IMR-90 (cell line): ENCODE results near the gene RCL1. TPM values are rescaled to one million over a fixed set of nuclear protein-coding genes. Genes with fewer than 3 reads are reported as not detected.

Experiments used
- ATAC-seq: fragments of 200-7000 bp; cut with Tn5 transposase; 2 replicates; pipeline ENCODE4 v1.9.1; 2020; ENCODE audit warnings: low read depth, mild to moderate bottlenecking, moderate library complexity
- BruUV-seq: library from RNA; stranded (reverse); fragments of 400-500 nt; replicated peaks from 2 replicates; lab custom pipeline; 2021; lab: Mats Ljungman, UMichigan
- CTCF ChIA-PET: fragments of 300-600 bp; formaldehyde crosslinking; extraction: SDS; loops from one replicate; lab custom pipeline; 2021; ENCODE audit warnings: antibody characterized with exemption; lab: Yijun Ruan, JAX
- POLR2A ChIA-PET: fragments of 300-600 bp; sonication (Branson Sonifier 250); formaldehyde crosslinking; loops from one replicate; lab custom pipeline; 2022; ENCODE audit warnings: antibody characterized with exemption; ENCODE audit not compliant: unreplicated experiment; lab: Charles Lee
- DNase-seq: peaks from one replicate; pipeline ENCODE4 v3.0.0; 2013
- H2AFZ ChIP-seq: replicated peaks from 2 replicates; pipeline ENCODE3; 2013; ENCODE audit warnings: low read length, mild to moderate bottlenecking; ENCODE audit not compliant: poor library complexity
- H2AK5ac ChIP-seq: 2 replicates; pipeline ENCODE4 v1.6.1; 2013; ENCODE audit warnings: low read depth, low read length, inconsistent platforms
- H2AK9ac ChIP-seq: replicated peaks from 2 replicates; pipeline ENCODE3; 2013; ENCODE audit warnings: mild to moderate bottlenecking, low read depth, low read length, moderate library complexity; ENCODE audit not compliant: poor library complexity
- H2BK120ac ChIP-seq: 2 replicates; pipeline ENCODE4 v1.6.1; 2013; ENCODE audit warnings: low read depth, low read length, inconsistent platforms
- H2BK15ac ChIP-seq: 3 replicates; pipeline ENCODE4 v1.6.1; 2013; ENCODE audit warnings: low read depth, low read length, inconsistent platforms
- H2BK20ac ChIP-seq: 2 replicates; pipeline ENCODE4 v1.6.1; 2013; ENCODE audit warnings: low read depth, mild to moderate bottlenecking, inconsistent platforms, low read length, moderate library complexity
- H2BK5ac ChIP-seq: 2 replicates; pipeline ENCODE4 v1.6.1; 2013; ENCODE audit warnings: mild to moderate bottlenecking, low read depth, low read length, inconsistent platforms; ENCODE audit not compliant: poor library complexity, severe bottlenecking
- H3K14ac ChIP-seq: replicated peaks from 2 replicates; pipeline ENCODE4 v1.6.1; 2013; ENCODE audit warnings: low read depth, low read length, inconsistent platforms
- H3K18ac ChIP-seq: 2 replicates; pipeline ENCODE4 v1.6.1; 2013; ENCODE audit warnings: low read depth, low read length, control low read depth
- H3K23ac ChIP-seq: 2 replicates; pipeline ENCODE4 v1.6.1; 2013; ENCODE audit warnings: low read depth, low read length, inconsistent platforms
- H3K27ac ChIP-seq: 2 replicates; pipeline ENCODE4 v1.5.1; 2013; ENCODE audit warnings: mild to moderate bottlenecking, control low read depth, low read length; ENCODE audit not compliant: insufficient read depth
- H3K27me3 ChIP-seq: 2 replicates; pipeline ENCODE4 v1.6.1; 2013; ENCODE audit warnings: low read length; ENCODE audit not compliant: control insufficient read depth, insufficient read depth
- H3K36me3 ChIP-seq: 2 replicates; pipeline ENCODE4 v1.6.1; 2013; ENCODE audit warnings: low read length, mixed read lengths; ENCODE audit not compliant: control insufficient read depth, insufficient read depth
- H3K4ac ChIP-seq: 2 replicates; pipeline ENCODE4 v1.6.1; 2013; ENCODE audit warnings: low read depth, low read length, inconsistent platforms
- H3K4me1 ChIP-seq: 2 replicates; pipeline ENCODE4 v1.6.1; 2013; ENCODE audit warnings: low read length, mixed read lengths; ENCODE audit not compliant: control insufficient read depth, insufficient read depth
- H3K4me2 ChIP-seq: 2 replicates; pipeline ENCODE4 v1.6.1; 2013; ENCODE audit warnings: low read depth, mild to moderate bottlenecking, control low read depth, low read length, moderate library complexity
- H3K4me3 ChIP-seq: 2 replicates; pipeline ENCODE4 v1.5.1; 2013; ENCODE audit warnings: low read depth, mild to moderate bottlenecking, control low read depth, low read length, moderate library complexity; ENCODE audit not compliant: insufficient read depth
- H3K56ac ChIP-seq: 2 replicates; pipeline ENCODE4 v1.6.1; 2013; ENCODE audit warnings: low read length, inconsistent platforms; ENCODE audit not compliant: insufficient read depth; ENCODE audit errors: extremely low read depth
- H3K79me1 ChIP-seq, 2 experiments: 2 replicates each; pipeline ENCODE4 v1.6.1; 2013; ENCODE audit warnings: low read length in 2 of 2, inconsistent platforms in 1 of 2, low read depth in 1 of 2
- H3K9ac ChIP-seq: 2 replicates; pipeline ENCODE4 v1.6.1; 2013; ENCODE audit warnings: low read depth, low read length, control low read depth
- H3K9me1 ChIP-seq: 2 replicates; pipeline ENCODE4 v1.6.1; 2013; ENCODE audit warnings: low read length, inconsistent platforms; ENCODE audit not compliant: insufficient read depth
- H3K9me3 ChIP-seq: 2 replicates; pipeline ENCODE4 v1.6.1; 2013; ENCODE audit warnings: low read length; ENCODE audit not compliant: control insufficient read depth, insufficient read depth
- H4K20me1 ChIP-seq: 2 replicates; pipeline ENCODE4 v1.6.1; 2013; ENCODE audit warnings: low read length, inconsistent platforms; ENCODE audit not compliant: insufficient read depth
- H4K5ac ChIP-seq: 2 replicates; pipeline ENCODE4 v1.6.1; 2013; ENCODE audit warnings: mild to moderate bottlenecking, low read depth, low read length, control low read depth
- H4K8ac ChIP-seq, 2 experiments: 2 replicates each; pipeline ENCODE4 v1.6.1; 2013; ENCODE audit warnings: low read depth in 2 of 2, low read length in 2 of 2, control low read depth in 1 of 2, inconsistent platforms in 1 of 2
- H4K91ac ChIP-seq: 2 replicates; pipeline ENCODE4 v1.6.1; 2013; ENCODE audit warnings: low read depth, low read length, inconsistent platforms; ENCODE audit not compliant: insufficient read depth
- BHLHE40 ChIP-seq: fragments of 150-350 bp; IDR thresholded peaks from 2 replicates; pipeline ENCODE4 v1.6.1; 2016; ENCODE audit warnings: mild to moderate bottlenecking, low read depth, low read length
- CEBPB ChIP-seq: IDR thresholded peaks from 2 replicates; pipeline ENCODE4 v1.6.1; 2012; ENCODE audit warnings: low read depth, low read length, improper control_type of control experiment
- CHD1 ChIP-seq: IDR thresholded peaks from 2 replicates; pipeline ENCODE4 v1.6.1; 2012; ENCODE audit warnings: low read depth, low read length, improper control_type of control experiment
- FOS ChIP-seq: fragments of 150-350 bp; IDR thresholded peaks from 2 replicates; pipeline ENCODE4 v1.6.1; 2016; ENCODE audit warnings: low read depth, low read length
- MAFK ChIP-seq: IDR thresholded peaks from 2 replicates; pipeline ENCODE4 v1.6.1; 2012; ENCODE audit warnings: low read depth, low read length, improper control_type of control experiment
- MAZ ChIP-seq: IDR thresholded peaks from 2 replicates; pipeline ENCODE4 v1.6.1; 2012; ENCODE audit warnings: low read depth, mild to moderate bottlenecking, low read length, improper control_type of control experiment, moderate library complexity, borderline replicate concordance
- MXI1 ChIP-seq: IDR thresholded peaks from 2 replicates; pipeline ENCODE4 v1.6.1; 2012; ENCODE audit warnings: low read depth, mild to moderate bottlenecking, low read length, moderate library complexity, borderline replicate concordance
- NFE2L2 ChIP-seq: fragments of 150-350 bp; IDR thresholded peaks from 2 replicates; pipeline ENCODE4 v1.6.1; 2016; ENCODE audit warnings: low read depth, mild to moderate bottlenecking, low read length
- POLR2A ChIP-seq: IDR thresholded peaks from 2 replicates; pipeline ENCODE4 v1.6.1; 2012; ENCODE audit warnings: mild to moderate bottlenecking, low read depth, low read length
- RAD21 ChIP-seq: IDR thresholded peaks from 2 replicates; pipeline ENCODE4 v1.6.1; 2012; ENCODE audit warnings: low read length, improper control_type of control experiment
- RCOR1 ChIP-seq: IDR thresholded peaks from 2 replicates; pipeline ENCODE4 v1.6.1; 2012; ENCODE audit warnings: mild to moderate bottlenecking, low read length, improper control_type of control experiment; ENCODE audit not compliant: insufficient replicate concordance
- RFX5 ChIP-seq: IDR thresholded peaks from 2 replicates; pipeline ENCODE4 v1.8.0; 2012; ENCODE audit warnings: low read depth, mild to moderate bottlenecking, low read length, moderate library complexity
- SMC3 ChIP-seq: fragments of 150-350 bp; IDR thresholded peaks from 2 replicates; pipeline ENCODE4 v1.6.1; 2016; ENCODE audit warnings: low read depth, mild to moderate bottlenecking, antibody characterized with exemption, low read length, moderate library complexity
- WGBS, 2 experiments: methylation state at CpG; one replicate each; pipeline versions ENCODE4 v1.1.5 to v1.1.7; 2013; ENCODE audit warnings: missing lambda C conversion rate in 2 of 2; ENCODE audit not compliant: insufficient read length in 1 of 2; ENCODE audit errors: extremely low coverage in 2 of 2; 5-methylcytosine and 5-hydroxymethylcytosine counted together
- dilution Hi-C: fragments of 300-500 bp; cut with HindIII; formaldehyde crosslinking; loops from one replicate; pipeline ENCODE4 v1.14.3; 2018; ENCODE audit warnings: low sequenced_read_pairs; ENCODE audit not compliant: unreplicated experiment
- in situ Hi-C: fragments of 300-500 bp; cut with MboI; formaldehyde crosslinking; loops from 3 replicates; pipeline ENCODE4 v1.14.3; 2019; ENCODE audit warnings: low sequenced_read_pairs, inconsistent platforms, mixed read lengths
- intact Hi-C: fragments of 100-400 bp; cut with micrococcal nuclease; formaldehyde crosslinking; loops from 2 replicates; pipeline ENCODE4 v1.10.0; 2022
- polyA plus RNA-seq, 3 experiments: library from polyadenylated mRNA; depleted of rRNA; stranded (reverse); fragments of >200 nt; gene quantifications; 2 replicates each; pipeline ENCODE4 v1.2.3, GENCODE V29; 2012; ENCODE audit warnings: low replicate concordance in 1 of 3
- total RNA-seq: library from RNA; depleted of rRNA; stranded (reverse); fragments of >200 nt; gene quantifications from 2 replicates; pipeline ENCODE4 v1.2.3, GENCODE V29; 2012
- TF ChIP-seq, protein P1 (sequence below): fragments of 150-350 bp; IDR thresholded peaks from 2 replicates; pipeline ENCODE4 v1.6.1; 2016; ENCODE audit warnings: low read depth, mild to moderate bottlenecking, low read length, moderate library complexity, borderline replicate concordance
- TF ChIP-seq, protein P2 (sequence below): conservative IDR thresholded peaks from 2 replicates; pipeline ENCODE4 v1.5.1; 2012; ENCODE audit warnings: mild to moderate bottlenecking, low read depth, low read length, improper control_type of control experiment
- TF ChIP-seq, protein P3 (sequence below): fragments of 150-350 bp; IDR thresholded peaks from 2 replicates; pipeline ENCODE4 v1.6.1; 2017; ENCODE audit warnings: mild to moderate bottlenecking, antibody characterized with exemption, low read length, low read depth

Gene RCL1
- total and polyA plus RNA-seq, 2 of the 4 experiments (the other 2 are of a cell fraction), result 12.3 to 13.8 TPM

DNA sequence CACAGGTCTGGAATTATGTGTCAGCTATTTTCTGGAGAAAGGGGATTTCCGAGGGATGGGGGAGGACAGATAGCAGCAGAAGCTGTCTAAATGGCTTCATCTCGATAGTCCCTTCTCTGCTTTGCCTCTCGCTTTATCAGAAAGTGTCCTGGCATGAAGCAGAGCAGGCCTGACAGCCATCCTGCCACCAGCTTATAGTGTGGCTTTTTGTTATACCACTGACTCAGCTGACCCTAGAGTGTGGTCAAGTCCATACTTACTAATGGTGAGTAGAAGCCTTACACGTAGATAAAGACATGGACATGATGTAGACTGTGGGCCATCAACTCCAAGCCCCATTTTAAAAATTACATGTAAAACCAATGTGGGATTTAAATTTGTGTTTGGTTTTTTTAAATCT lies 50.0 kb downstream of the RCL1 start:
- no peak overlapping the region for H3K27ac ChIP-seq
- no peak overlapping the region for H2AK5ac ChIP-seq
- CTCF ChIA-PET, result no interaction called here
- H2BK5ac ChIP-seq, result no peak overlapping the region
- H2BK15ac ChIP-seq, result no peak overlapping the region
- no peak overlapping the region for H3K4ac ChIP-seq
- BruUV-seq, result no TSS peak
- no peak overlapping the region for H3K4me3 ChIP-seq
- no CpG with 5 or more reads among the region's 4 CpGs for WGBS, 2 experiments
- no peak overlapping the region for H2BK20ac ChIP-seq
- no peak overlapping the region for H3K4me2 ChIP-seq
- intact Hi-C loops (no loop called here), in situ Hi-C loops (no loop called here), dilution Hi-C loops (no loop called here)
- H3K23ac ChIP-seq, result no peak overlapping the region
- H4K8ac ChIP-seq, result no peak overlapping the region
- peak; percentile 60 for DNase-seq
- peaks cover 10 to 14% of the 10 kb centered on the region in 2 experiments; a peak in 3 of 4 replicates for H3K79me1 ChIP-seq
- H3K18ac ChIP-seq, result no peak overlapping the region
- H4K5ac ChIP-seq, result no peak overlapping the region
- H3K36me3 ChIP-seq, result peaks cover 9% of the 10 kb centered on the region; the same call in 1 of the 2 replicates
- POLR2A ChIA-PET, result no interaction called here
- no peak overlapping the region for H2BK120ac ChIP-seq
- no peak overlapping the region for H3K14ac ChIP-seq
- H3K9ac ChIP-seq, result no peak overlapping the region
- H3K56ac ChIP-seq, result no peak overlapping the region
- H2AFZ ChIP-seq, result no peak overlapping the region
- TF ChIP-seq, protein P1, sequence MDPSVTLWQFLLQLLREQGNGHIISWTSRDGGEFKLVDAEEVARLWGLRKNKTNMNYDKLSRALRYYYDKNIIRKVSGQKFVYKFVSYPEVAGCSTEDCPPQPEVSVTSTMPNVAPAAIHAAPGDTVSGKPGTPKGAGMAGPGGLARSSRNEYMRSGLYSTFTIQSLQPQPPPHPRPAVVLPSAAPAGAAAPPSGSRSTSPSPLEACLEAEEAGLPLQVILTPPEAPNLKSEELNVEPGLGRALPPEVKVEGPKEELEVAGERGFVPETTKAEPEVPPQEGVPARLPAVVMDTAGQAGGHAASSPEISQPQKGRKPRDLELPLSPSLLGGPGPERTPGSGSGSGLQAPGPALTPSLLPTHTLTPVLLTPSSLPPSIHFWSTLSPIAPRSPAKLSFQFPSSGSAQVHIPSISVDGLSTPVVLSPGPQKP, result no peak
- TF ChIP-seq POLR2A (no peak), BHLHE40 (no peak), CEBPB (no peak), MAFK (no peak), MXI1 (no peak), CHD1 (no peak), RCOR1 (no peak), MAZ (no peak), RAD21 (no peak), RFX5 (no peak), NFE2L2 (no peak), SMC3 (no peak), FOS (no peak)
- TF ChIP-seq, protein P2, sequence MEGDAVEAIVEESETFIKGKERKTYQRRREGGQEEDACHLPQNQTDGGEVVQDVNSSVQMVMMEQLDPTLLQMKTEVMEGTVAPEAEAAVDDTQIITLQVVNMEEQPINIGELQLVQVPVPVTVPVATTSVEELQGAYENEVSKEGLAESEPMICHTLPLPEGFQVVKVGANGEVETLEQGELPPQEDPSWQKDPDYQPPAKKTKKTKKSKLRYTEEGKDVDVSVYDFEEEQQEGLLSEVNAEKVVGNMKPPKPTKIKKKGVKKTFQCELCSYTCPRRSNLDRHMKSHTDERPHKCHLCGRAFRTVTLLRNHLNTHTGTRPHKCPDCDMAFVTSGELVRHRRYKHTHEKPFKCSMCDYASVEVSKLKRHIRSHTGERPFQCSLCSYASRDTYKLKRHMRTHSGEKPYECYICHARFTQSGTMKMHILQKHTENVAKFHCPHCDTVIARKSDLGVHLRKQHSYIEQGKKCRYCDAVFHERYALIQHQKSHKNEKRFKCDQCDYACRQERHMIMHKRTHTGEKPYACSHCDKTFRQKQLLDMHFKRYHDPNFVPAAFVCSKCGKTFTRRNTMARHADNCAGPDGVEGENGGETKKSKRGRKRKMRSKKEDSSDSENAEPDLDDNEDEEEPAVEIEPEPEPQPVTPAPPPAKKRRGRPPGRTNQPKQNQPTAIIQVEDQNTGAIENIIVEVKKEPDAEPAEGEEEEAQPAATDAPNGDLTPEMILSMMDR, result no peak
- TF ChIP-seq, protein P3, sequence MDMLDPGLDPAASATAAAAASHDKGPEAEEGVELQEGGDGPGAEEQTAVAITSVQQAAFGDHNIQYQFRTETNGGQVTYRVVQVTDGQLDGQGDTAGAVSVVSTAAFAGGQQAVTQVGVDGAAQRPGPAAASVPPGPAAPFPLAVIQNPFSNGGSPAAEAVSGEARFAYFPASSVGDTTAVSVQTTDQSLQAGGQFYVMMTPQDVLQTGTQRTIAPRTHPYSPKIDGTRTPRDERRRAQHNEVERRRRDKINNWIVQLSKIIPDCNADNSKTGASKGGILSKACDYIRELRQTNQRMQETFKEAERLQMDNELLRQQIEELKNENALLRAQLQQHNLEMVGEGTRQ, result no peak
- ATAC-seq, result peak; percentile 19; the same call in 1 of the 2 replicates
- peaks cover 6% of the 10 kb centered on the region for H4K20me1 ChIP-seq
- H2AK9ac ChIP-seq, result no peak overlapping the region
- H3K9me1 ChIP-seq, result peaks cover 13% of the 10 kb centered on the region
- no peaks in the 10 kb centered on the region for H3K9me3 ChIP-seq
- no peak overlapping the region for H4K91ac ChIP-seq
- H3K27me3 ChIP-seq, result no peaks in the 10 kb centered on the region
- H3K4me1 ChIP-seq, result peaks cover 4% of the 10 kb centered on the region
